SU-DHL-6 (cell line): ENCODE results near the gene TMEM203.
"Not testable (repeated sequence)": the region's sequence is repeated elsewhere in the genome, so short reads cannot be mapped to it uniquely, and the experiment has no call there.

Experiments
- H2AFZ ChIP-seq: fragments of 200-600 bp; sonication (generic); 2 replicates; pipeline ENCODE4 v1.6.1; 2014; ENCODE audit warnings: low read depth, mild to moderate bottlenecking, moderate library complexity, mixed read lengths, antibody characterized with exemption, low read length; ENCODE audit not compliant: severe bottlenecking
- H3F3A ChIP-seq: fragments of 200-600 bp; shearing (Covaris generic); 2 replicates; pipeline ENCODE4 v1.6.0; 2016; ENCODE audit warnings: antibody characterized with exemption, mild to moderate bottlenecking; ENCODE audit not compliant: insufficient read depth
- H3K27ac ChIP-seq: fragments of 200-600 bp; sonication (generic); 2 replicates; pipeline ENCODE4 v1.5.1; 2016; ENCODE audit warnings: low read depth, mild to moderate bottlenecking, low read length, moderate library complexity, mixed read lengths
- H3K27me3 ChIP-seq: fragments of 200-600 bp; sonication (generic), shearing (Covaris generic); 2 replicates; pipeline ENCODE4 v1.6.0; 2014; ENCODE audit warnings: mild to moderate bottlenecking, low read length
- H3K36me3 ChIP-seq: fragments of 200-600 bp; sonication (generic); 2 replicates; pipeline ENCODE4 v1.6.1; 2014; ENCODE audit warnings: mild to moderate bottlenecking, low read length, mixed read lengths
- H3K4me2 ChIP-seq: fragments of 300-600, 200-600 bp; shearing (Covaris generic), sonication (generic); 2 replicates; pipeline ENCODE4 v1.6.0; 2014; ENCODE audit warnings: low read length, low read depth, mild to moderate bottlenecking; ENCODE audit not compliant: poor library complexity, severe bottlenecking
- H3K4me3 ChIP-seq: fragments of 200-600 bp; sonication (generic); 2 replicates; pipeline ENCODE4 v1.5.1; 2014; ENCODE audit warnings: antibody characterized with exemption, low read length, mild to moderate bottlenecking, mixed read lengths; ENCODE audit not compliant: insufficient read depth, poor library complexity, severe bottlenecking
- H3K79me2 ChIP-seq: fragments of 200-600 bp; sonication (generic); 2 replicates; pipeline ENCODE4 v1.6.1; 2014; ENCODE audit warnings: mild to moderate bottlenecking, low read length, moderate library complexity; ENCODE audit not compliant: insufficient read depth
- H3K9ac ChIP-seq: fragments of 200-600 bp; sonication (generic); 2 replicates; pipeline ENCODE4 v1.7.0; 2014; ENCODE audit warnings: mild to moderate bottlenecking, low read length
- H3K9me2 ChIP-seq: fragments of 200-600 bp; sonication (generic); replicated peaks from 2 replicates; pipeline ENCODE4 v1.6.1; 2014; ENCODE audit warnings: low read length; ENCODE audit not compliant: insufficient read depth
- H3K9me3 ChIP-seq: fragments of 200-600 bp; sonication (generic); 2 replicates; pipeline ENCODE4 v1.6.1; 2014; ENCODE audit warnings: low read length, mixed read lengths; ENCODE audit not compliant: insufficient read depth
- H4K20me1 ChIP-seq: fragments of 200-600 bp; sonication (generic); 2 replicates; pipeline ENCODE4 v1.6.1; 2014; ENCODE audit warnings: low read depth, mild to moderate bottlenecking, antibody characterized with exemption, low read length, moderate library complexity, mixed read lengths
- EZH2phosphoT487 ChIP-seq: fragments of 200-600 bp; sonication (generic), shearing (Covaris generic); conservative IDR thresholded peaks from 2 replicates; pipeline ENCODE4 v1.6.1; 2018; ENCODE audit warnings: mild to moderate bottlenecking, antibody characterized with exemption, low read length, moderate library complexity, mixed read lengths
- TF ChIP-seq, protein P1 (sequence below): fragments of 200-600 bp; sonication (generic); IDR thresholded peaks from one replicate; pipeline ENCODE4 v1.5.1; 2017; ENCODE audit warnings: antibody characterized with exemption, mild to moderate bottlenecking, low read length, moderate library complexity; ENCODE audit not compliant: insufficient read depth, poor library complexity, severe bottlenecking

Gene TMEM203

DNA sequence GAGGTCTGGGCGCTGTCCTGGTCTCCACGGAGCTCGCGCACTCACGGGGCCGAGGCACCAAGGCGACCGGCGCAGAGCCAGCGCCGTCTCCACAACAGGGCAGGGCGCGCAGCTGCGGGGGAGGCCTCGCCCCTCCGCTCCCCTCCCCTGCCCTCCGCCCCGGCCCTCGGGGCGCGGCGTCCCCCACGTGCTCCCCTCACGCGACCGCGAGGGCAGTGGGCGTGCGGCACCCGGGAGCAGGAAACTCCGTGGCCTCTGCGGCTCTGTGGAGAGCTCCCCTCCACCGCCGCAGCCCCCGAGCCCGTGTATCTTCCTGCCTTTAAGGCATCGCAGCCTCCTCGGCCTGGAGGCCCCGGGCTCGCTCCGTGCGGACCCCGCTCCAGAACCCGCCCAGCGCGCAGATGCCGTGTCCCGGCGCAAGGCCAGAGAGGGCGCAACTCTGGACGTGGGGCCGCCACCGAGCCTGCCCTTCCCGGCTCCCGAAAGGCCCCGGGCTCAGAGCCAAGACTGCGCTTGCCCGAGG lies 34.9 kb upstream of the TMEM203 start:
- Histone ChIP-seq H3K4me3 (peak overlapping the region; percentile 85), H3K27me3 (no peaks in the 10 kb centered on the region), H3K27ac (peak overlapping the region; percentile 91), H3F3A (peaks cover 7% of the 10 kb centered on the region; the same call in 1 of the 2 replicates), H3K9ac (peak overlapping the region; percentile 95), H3K79me2 (peaks cover 15% of the 10 kb centered on the region), H3K36me3 (peaks cover 8% of the 10 kb centered on the region; the same call in 1 of the 2 replicates), H3K9me2 (no peaks in the 10 kb centered on the region), H3K9me3 (no peaks in the 10 kb centered on the region), H3K4me2 (peak overlapping the region; percentile 83), H4K20me1 (peaks cover 9% of the 10 kb centered on the region; the same call in 1 of the 2 replicates), H2AFZ (peak overlapping the region; percentile 86)
- TF ChIP-seq, protein P1, sequence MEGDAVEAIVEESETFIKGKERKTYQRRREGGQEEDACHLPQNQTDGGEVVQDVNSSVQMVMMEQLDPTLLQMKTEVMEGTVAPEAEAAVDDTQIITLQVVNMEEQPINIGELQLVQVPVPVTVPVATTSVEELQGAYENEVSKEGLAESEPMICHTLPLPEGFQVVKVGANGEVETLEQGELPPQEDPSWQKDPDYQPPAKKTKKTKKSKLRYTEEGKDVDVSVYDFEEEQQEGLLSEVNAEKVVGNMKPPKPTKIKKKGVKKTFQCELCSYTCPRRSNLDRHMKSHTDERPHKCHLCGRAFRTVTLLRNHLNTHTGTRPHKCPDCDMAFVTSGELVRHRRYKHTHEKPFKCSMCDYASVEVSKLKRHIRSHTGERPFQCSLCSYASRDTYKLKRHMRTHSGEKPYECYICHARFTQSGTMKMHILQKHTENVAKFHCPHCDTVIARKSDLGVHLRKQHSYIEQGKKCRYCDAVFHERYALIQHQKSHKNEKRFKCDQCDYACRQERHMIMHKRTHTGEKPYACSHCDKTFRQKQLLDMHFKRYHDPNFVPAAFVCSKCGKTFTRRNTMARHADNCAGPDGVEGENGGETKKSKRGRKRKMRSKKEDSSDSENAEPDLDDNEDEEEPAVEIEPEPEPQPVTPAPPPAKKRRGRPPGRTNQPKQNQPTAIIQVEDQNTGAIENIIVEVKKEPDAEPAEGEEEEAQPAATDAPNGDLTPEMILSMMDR: no peak
- no peak for TF ChIP-seq EZH2phosphoT487

DNA sequence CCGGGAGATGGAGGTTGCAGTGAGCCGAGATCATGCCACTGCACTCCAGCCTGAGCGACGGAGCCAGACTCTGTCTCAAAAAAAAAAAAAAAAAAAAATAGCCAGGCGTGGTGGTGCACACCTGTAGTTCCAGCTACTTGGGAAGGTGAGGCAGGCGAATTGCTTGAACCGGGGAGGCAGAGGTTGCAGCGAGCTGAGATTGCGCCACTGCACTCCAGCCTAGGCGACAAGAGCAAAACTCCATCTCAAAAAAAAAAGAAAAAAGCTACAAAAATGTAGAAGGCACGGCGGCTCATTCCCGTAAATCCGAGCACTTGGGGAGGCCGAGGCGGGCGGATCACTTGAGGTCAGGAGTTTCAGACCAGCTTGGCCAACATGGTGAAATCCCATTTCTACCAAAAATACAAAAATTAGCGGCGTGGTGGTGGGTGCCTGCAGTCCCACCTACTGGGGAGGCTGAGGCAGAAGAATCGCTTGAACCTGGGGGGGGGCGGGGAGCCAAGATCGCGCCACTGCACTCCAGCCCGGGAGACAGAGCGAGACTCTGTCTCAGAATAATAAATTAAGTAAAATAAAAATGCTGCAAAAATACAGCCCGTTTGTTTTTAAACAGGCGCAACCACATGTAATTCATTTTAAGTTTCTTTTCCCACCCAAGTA lies 34.2 kb upstream of the TMEM203 start:
- not testable (repeated sequence) for H3F3A ChIP-seq, H3K36me3 ChIP-seq, H3K27me3 ChIP-seq, H3K9me2 ChIP-seq, H4K20me1 ChIP-seq, H3K9me3 ChIP-seq, H2AFZ ChIP-seq
- Histone ChIP-seq H3K79me2 (peaks cover 15% of the 10 kb centered on the region), H3K4me3 (peak overlapping the region; percentile 85), H3K27ac (peak overlapping the region; percentile 91), H3K9ac (peak overlapping the region; percentile 95), H3K4me2 (peak overlapping the region; percentile 83)

DNA sequence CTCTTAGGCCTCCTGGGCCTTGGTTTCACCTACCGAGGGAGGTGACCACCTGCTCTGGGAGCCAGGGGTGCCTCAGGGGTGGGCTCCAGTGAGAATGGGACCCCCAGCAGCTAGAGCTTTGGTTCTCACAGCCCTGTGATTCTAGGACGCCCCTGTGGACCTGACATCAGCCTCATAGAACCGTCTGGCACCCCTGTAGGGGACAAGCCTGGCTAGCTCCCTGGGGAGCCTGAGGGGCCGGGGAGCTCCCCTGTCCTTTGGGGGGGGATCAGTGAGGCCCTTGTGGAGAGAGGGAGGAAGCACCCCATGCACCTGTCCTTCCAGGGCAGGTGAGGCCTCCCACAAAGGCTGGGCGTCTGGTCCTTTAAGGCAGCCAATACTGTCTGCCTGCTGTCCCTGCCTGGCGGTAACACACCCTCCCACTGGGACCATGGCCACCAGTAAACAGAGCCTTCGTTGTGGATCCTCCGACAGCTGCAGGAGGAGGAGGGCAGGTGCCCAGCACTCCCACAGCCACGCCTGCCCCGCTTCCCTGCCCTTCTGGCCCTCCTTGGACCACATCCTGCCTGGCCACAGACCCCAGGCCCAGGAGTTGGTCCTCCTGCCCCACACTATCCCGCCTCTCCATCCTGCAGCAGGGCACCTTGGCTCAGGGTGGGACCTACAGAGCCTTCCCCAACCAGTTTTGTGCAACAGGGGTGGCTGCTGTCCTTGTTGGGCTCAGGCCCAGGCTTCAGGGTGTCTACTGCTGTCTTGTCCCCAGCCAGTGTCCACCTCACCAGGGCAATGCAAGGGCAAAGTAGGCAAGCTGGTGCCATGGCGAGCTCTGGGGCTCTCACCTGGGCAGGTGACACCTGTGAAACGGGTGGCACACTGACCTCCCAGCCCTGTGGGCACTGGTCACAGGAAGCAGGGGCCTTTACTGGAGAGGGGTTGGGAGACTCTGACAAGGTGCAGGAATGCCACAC lies 32.6 kb upstream of the TMEM203 start:
- Histone ChIP-seq H3K27me3 (no peaks in the 10 kb centered on the region), H3K36me3 (peaks cover 8% of the 10 kb centered on the region; the same call in 1 of the 2 replicates), H3K9ac (no peak overlapping the region; the same call in 1 of the 2 replicates), H3K79me2 (peaks cover 15% of the 10 kb centered on the region), H3K4me2 (no peak overlapping the region), H4K20me1 (peaks cover 9% of the 10 kb centered on the region; the same call in 1 of the 2 replicates), H3K27ac (no peak overlapping the region), H3F3A (no peaks in the 10 kb centered on the region), H3K4me3 (no peak overlapping the region), H3K9me3 (no peaks in the 10 kb centered on the region), H2AFZ (no peak overlapping the region), H3K9me2 (no peaks in the 10 kb centered on the region)
- no peak for TF ChIP-seq EZH2phosphoT487
- TF ChIP-seq, protein P1: no peak
